Measurements from ENCODE around the gene SRR. TPM values are rescaled to one million over a fixed set of nuclear protein-coding genes. Genes with fewer than 3 reads are reported as not detected.

The SRR gene
- total and polyA plus RNA-seq, 9 of the 15 experiments (the other 6 are each of a cell fraction or from before 2014, with no cell fraction given), result 5.0 to 19.4 (median 7.9) TPM

DNA sequence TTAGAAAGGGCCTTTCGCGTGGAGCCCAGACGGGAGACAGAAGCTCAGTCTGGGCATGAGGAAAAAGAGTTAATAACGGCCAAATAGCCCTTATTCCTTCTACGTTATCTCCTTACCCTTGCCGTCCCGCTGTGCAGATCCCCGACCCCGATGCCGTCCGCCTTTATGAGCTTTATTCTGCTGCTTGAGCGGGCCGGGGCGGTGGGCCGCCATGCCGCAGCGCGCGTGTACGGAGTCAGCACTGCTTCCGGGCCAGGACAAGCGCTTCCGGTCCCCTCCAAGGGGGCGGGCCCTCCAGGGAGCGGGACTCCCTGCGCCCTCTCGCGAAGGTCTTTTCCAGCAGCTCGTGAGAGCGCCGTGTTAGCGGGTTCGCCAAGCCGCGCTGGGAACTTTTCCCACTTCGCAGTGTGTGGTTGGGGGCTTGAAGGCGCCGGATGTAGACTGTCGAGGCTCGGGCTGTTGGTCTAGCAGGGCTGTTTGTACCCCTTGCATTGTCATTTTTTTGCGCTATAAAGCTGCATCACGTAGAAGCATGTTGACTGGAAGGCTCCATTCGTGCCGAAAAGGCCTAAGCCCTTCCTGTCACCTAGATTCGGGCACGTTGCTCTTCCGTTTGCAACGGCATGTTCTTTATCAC lies 32.6 kb downstream of the SRR start, which contains the start of gene TSR1 (continued):
- TF ChIP-seq, protein P1, sequence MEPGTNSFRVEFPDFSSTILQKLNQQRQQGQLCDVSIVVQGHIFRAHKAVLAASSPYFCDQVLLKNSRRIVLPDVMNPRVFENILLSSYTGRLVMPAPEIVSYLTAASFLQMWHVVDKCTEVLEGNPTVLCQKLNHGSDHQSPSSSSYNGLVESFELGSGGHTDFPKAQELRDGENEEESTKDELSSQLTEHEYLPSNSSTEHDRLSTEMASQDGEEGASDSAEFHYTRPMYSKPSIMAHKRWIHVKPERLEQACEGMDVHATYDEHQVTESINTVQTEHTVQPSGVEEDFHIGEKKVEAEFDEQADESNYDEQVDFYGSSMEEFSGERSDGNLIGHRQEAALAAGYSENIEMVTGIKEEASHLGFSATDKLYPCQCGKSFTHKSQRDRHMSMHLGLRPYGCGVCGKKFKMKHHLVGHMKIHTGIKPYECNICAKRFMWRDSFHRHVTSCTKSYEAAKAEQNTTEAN (CRISPR knock-in tag; IDR thresholded peaks at IDR 0.05), result no peak; the same call in 1 of the 2 replicates
- TF ChIP-seq ZNF431 (CRISPR knock-in tag; IDR thresholded peaks at IDR 0.05) (no peak), ASH1L (IDR thresholded peaks at IDR 0.05; ENCODE audit: borderline replicate concordance, low read depth, partially characterized antibody) (no peak), ZNF143 (CRISPR knock-in tag; IDR thresholded peaks at IDR 0.05) (no peak), HNRNPH1 (optimal IDR thresholded peaks at IDR 0.05; ENCODE audit: low read depth, low read length) (no peak), SREBF2 (CRISPR knock-in tag; IDR thresholded peaks at IDR 0.05) (no peak), ETV1 (tag; conservative IDR thresholded peaks at IDR 0.05; ENCODE audit: low read depth) (peak; percentile 50), ILF3 (IDR thresholded peaks at IDR 0.05; ENCODE audit: borderline replicate concordance) (no peak), ZNF311 (CRISPR knock-in tag; IDR thresholded peaks at IDR 0.05) (no peak), SRSF9 (IDR thresholded peaks at IDR 0.05; ENCODE audit: borderline replicate concordance, low read depth, low read length) (no peak), SMARCE1 (IDR thresholded peaks at IDR 0.05) (no peak), SMAD4 (CRISPR knock-in tag; conservative IDR thresholded peaks at IDR 0.05) (no peak), NRF1 (conservative IDR thresholded peaks at IDR 0.05 in 1 of 2, IDR thresholded peaks at IDR 0.05 in 1 of 2) (peak; percentile 45 to 54; a peak in 3 of 4 replicates), MED1 (CRISPR knock-in tag; IDR thresholded peaks at IDR 0.05; ENCODE audit: borderline replicate concordance) (no peak), KLF13 (tag; IDR thresholded peaks at IDR 0.05; ENCODE audit: borderline replicate concordance, low read depth) (peak; percentile 78; the same call in 1 of the 2 replicates), ZNF121 (CRISPR knock-in tag; conservative IDR thresholded peaks at IDR 0.05) (no peak)
- TF ChIP-seq, protein P2, sequence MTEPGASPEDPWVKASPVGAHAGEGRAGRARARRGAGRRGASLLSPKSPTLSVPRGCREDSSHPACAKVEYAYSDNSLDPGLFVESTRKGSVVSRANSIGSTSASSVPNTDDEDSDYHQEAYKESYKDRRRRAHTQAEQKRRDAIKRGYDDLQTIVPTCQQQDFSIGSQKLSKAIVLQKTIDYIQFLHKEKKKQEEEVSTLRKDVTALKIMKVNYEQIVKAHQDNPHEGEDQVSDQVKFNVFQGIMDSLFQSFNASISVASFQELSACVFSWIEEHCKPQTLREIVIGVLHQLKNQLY (CRISPR knock-in tag; conservative IDR thresholded peaks at IDR 0.05), result no peak
- TF ChIP-seq, protein P3, sequence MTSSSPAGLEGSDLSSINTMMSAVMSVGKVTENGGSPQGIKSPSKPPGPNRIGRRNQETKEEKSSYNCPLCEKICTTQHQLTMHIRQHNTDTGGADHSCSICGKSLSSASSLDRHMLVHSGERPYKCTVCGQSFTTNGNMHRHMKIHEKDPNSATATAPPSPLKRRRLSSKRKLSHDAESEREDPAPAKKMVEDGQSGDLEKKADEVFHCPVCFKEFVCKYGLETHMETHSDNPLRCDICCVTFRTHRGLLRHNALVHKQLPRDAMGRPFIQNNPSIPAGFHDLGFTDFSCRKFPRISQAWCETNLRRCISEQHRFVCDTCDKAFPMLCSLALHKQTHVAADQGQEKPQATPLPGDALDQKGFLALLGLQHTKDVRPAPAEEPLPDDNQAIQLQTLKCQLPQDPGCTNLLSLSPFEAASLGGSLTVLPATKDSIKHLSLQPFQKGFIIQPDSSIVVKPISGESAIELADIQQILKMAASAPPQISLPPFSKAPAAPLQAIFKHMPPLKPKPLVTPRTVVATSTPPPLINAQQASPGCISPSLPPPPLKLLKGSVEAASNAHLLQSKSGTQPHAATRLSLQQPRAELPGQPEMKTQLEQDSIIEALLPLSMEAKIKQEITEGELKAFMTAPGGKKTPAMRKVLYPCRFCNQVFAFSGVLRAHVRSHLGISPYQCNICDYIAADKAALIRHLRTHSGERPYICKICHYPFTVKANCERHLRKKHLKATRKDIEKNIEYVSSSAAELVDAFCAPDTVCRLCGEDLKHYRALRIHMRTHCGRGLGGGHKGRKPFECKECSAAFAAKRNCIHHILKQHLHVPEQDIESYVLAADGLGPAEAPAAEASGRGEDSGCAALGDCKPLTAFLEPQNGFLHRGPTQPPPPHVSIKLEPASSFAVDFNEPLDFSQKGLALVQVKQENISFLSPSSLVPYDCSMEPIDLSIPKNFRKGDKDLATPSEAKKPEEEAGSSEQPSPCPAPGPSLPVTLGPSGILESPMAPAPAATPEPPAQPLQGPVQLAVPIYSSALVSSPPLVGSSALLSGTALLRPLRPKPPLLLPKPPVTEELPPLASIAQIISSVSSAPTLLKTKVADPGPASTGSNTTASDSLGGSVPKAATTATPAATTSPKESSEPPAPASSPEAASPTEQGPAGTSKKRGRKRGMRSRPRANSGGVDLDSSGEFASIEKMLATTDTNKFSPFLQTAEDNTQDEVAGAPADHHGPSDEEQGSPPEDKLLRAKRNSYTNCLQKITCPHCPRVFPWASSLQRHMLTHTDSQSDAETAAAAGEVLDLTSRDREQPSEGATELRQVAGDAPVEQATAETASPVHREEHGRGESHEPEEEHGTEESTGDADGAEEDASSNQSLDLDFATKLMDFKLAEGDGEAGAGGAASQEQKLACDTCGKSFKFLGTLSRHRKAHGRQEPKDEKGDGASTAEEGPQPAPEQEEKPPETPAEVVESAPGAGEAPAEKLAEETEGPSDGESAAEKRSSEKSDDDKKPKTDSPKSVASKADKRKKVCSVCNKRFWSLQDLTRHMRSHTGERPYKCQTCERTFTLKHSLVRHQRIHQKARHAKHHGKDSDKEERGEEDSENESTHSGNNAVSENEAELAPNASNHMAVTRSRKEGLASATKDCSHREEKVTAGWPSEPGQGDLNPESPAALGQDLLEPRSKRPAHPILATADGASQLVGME (CRISPR knock-in tag; IDR thresholded peaks at IDR 0.05), result no peak
- TF ChIP-seq, protein P4, sequence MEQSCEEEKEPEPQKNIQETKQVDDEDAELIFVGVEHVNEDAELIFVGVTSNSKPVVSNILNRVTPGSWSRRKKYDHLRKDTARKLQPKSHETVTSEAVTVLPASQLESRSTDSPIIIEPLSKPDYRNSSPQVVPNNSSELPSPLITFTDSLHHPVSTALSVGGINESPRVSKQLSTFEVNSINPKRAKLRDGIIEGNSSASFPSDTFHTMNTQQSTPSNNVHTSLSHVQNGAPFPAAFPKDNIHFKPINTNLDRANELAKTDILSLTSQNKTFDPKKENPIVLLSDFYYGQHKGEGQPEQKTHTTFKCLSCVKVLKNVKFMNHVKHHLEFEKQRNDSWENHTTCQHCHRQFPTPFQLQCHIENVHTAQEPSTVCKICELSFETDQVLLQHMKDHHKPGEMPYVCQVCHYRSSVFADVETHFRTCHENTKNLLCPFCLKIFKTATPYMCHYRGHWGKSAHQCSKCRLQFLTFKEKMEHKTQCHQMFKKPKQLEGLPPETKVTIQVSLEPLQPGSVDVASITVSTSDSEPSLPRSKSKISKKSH (CRISPR knock-in tag; IDR thresholded peaks at IDR 0.05), result no peak
